Activated CD8-positive, alpha-beta memory T cell treated with anti-CD3 and anti-CD28 coated beads for 48 hours (primary cell): ENCODE data around the gene PLEKHN1.
"Not testable (repeated sequence)": the region's sequence is repeated elsewhere in the genome, so short reads cannot be mapped to it uniquely, and the experiment has no call there.

Experiments
- DNase-seq, 3 experiments: peaks; one replicate each; pipeline ENCODE4 v3.0.0-alpha.2; 2020; ENCODE audit warnings: low read depth in 2 of 3, low spot score in 2 of 3

Gene PLEKHN1

DNA sequence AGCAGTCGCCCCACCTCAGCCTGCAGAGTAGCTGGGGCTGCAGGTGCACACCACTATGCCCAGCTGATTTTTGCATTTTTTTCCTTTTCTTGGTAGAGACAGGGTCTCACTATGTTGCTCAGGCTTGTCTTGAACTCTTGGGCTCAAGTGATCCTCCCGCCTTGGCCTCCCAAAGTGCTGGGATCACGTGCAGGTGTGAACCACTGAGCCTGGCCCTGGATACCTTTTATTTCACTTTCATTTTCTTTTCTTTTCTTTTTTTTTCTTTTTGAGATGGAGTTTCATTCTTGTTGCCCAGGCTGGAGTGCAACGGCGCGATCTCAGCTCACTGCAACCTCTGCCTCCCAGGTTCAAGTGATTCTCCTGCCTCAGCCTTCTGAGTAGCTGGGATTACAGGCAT lies 25.0 kb downstream of the PLEKHN1 start:
- not testable (repeated sequence) for DNase-seq

- no peak for DNase-seq
Observed at GRCh38 chr1:991895-992294, 25.6 kb downstream of the PLEKHN1 start.

DNA sequence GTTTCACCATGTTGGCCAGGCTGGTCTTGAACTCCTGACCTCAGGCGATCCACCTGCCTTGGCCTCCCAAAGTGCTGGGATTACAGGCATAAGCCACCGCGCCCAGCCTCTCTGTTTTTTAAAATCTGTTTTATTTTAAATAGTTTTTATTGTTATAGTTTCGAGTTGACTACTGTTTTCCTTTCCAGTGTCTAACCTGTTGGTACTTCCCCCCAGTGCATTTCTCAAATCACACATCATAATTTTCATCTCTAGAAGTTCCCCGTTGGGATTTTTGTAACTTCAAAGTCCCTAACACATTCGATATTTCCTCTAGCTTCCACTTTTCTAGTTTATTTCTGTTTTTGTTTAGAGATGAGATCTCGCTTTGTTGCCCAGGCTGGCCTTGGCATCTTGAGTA lies 26.1 kb downstream of the PLEKHN1 start:
- DNase-seq: no peak

DNA sequence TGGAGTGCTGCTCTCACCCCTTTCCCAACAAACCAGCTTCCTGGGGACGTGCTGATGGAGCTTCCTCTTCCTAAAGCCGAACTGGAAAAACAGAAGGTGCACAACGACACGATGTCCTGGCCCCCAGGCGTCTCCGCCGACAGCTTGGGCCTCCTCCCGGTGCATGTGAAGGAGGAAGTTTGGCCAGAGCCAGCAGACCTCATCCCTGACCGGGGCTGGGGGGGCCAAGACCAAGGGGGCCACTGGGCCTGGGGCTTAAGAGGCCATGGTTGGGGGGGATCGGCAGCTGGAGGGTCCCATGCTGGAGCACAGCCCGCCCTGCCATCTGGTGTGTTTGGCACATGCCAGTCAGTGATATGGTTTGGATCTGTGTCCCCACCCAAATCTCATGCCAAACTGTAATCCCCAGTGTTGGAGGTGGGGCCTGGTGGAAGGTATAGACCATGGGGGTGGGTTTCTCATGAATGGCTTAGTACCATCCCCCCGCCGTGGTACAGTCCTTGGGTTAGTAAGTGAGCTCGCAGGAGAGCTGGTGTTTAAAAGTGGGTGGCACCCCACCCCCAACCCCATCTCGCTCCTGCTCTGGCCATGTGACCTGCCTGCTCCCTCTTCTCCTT lies 27.2 kb downstream of the PLEKHN1 start:
- DNase-seq: no peak

DNA sequence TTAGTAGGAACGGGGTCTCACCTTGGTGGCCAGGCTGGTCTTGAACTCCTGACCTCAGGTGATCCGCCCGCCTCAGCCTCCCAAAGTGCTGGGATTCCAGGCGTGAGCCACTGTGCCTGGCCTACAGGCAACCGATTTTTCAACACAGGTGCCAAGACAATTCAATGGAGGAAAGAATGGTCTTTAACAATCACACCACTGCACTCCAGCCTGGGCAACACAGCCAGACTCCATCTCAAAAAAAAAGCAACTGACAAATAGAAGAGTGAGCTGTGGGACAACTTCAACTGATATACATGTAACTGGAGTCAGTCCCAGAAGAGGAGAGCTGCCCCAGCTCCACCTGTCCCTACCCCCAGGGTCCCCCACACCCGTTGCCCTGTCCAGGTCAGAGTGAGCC lies 28.3 kb downstream of the PLEKHN1 start:
- DNase-seq: not testable (repeated sequence)

- DNase-seq: no peak
Observed at GRCh38 chr1:995665-996633, 29.7 kb downstream of the PLEKHN1 start.

DNA sequence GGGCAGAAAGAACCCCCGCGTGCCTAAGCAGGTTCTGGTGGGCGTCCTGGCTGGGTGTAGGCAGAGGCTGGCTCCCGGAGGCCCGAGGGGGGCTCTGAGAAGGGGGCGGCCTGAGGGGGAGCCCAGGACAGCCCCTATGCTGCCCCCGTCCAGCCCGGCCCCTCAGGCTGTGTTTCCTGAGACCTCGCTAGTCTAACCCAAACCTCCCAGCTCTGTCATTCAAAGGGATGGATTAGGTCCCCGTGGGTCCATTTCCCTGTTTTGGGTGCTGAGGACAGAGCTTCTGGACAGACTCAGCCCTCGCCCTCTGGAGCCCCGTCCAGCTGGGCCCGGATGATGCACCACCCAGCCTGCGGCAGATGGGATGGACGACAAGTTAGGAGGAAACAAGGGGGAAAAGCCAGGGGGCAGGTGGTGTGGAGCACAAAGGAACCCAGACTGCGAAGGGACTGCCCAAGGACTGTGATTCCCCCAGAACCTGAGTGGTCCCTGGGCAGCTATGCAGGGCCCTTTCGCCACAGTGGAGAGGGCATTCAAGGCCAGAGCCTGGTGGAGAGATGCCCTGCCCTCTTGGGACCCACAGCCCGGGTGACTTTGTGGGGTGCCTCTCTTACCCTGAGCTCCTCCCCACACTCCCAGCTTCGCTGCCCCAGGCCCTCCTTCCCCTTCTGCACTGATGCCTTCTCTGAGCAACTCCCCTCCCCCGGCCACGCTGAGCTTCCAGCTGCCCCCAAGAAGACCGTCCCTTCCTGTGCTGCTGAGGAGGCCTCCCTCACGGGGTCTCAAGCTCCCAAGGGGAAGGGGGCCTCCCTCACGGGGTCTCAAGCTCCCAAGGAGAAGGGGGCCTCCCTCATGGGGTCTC lies 30.8 kb downstream of the PLEKHN1 start:
- no peak for DNase-seq

- no peak for DNase-seq
Observed at GRCh38 chr1:997713-997992, 31.4 kb downstream of the PLEKHN1 start.

DNA sequence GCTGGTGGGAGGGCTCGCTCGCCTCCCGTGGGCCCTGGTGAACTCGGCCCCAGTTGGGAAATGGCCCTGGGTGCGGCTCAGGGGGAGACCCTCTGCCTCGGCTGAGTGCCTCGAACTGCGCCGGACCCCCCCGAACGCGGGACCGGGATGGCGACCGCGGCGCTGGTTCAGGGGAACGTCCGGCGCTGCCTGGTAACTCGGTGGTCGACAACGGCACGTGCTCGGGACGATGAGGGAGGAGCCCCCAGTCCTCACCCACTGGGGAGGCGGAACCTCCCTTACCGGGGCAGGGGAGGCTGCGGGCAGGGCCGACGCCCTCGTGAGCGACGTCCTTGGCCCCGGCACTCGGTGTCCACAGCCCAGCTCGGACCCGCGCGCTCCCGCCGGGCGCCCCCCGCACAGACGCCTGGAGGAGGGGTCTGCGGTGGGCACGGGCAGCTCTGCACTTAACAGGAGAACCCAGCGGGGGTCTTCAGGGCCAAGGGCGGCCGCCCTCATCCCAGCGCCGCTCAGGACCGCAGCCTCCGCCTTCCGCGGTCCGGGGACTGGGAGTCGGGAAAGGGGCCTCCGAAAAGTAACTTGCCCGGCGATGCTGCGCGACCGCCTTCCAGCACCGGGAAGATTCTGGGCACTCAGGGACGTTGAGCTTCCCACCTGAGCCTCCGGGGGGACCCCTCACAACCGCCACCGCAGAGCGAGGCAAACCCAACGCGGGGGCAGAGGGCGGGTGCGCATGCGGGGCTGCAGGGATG lies 31.9 kb downstream of the PLEKHN1 start:
- no peak for DNase-seq

DNA sequence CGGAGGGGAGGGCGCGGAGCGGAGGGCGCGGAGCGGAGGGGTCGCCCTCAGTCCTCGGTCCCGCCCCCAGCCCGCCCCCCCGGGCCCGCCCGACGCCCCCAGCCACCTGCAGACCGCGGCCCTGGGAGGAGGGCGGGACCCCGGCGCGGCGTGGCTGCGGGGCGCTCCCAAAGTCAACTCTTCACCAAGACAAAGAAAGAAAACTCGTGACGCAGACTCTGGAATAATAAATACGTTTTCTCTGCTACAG lies 32.4 kb downstream of the PLEKHN1 start:
- no peak for DNase-seq

DNA sequence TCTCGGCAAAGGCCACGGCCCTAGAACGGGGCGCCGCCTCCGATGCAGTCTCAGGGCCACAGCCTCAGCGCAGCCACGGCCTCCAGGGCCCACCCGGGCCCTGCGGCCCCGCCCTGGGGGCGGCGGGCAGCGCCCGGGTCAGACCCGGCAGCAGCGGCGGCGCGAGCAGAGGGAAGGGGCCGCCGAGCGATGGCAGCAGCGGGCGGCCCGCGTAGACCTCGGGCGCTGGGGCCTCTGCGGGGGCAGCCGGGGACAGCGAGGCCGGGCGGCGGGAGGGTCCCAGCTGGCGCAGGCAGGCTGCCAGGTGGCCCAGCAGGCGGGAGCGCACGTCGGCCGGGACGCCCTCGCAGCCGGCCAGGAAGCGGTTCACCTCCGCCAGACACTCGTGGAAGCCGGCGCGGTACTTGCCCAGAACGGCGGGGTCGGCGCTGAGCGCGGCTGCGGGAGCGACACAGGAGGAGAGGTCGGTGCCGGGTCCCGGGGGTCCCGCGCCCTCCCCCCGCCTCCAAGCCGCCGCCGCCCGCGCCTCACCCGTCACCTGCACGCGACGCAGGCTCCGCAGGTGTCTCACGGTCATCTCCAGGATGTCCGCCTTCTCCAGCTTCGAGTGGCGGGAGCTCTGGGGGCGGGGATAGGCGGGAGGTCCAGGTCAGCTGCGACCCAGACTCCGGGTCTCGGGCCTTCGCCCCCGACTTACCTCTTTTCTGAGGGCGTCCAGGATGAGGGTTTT lies 32.9 kb downstream of the PLEKHN1 start:
- DNase-seq: no peak

- no peak for DNase-seq
Observed at GRCh38 chr1:999725-1000356, 33.6 kb downstream of the PLEKHN1 start, which contains the start of gene HES4. TSS of gene HES4 (minus strand) at chr1:1000097. CDS start at chr1:999973, 124 bp downstream.

GRCh38 chr1:1000357-1001056 lies 34.2 kb downstream of the PLEKHN1 start:
- peak in 1 of 3 experiments; percentile 66 for DNase-seq

GRCh38 chr1:1001057-1001783 lies 34.9 kb downstream of the PLEKHN1 start:
- DNase-seq: no peak

DNA sequence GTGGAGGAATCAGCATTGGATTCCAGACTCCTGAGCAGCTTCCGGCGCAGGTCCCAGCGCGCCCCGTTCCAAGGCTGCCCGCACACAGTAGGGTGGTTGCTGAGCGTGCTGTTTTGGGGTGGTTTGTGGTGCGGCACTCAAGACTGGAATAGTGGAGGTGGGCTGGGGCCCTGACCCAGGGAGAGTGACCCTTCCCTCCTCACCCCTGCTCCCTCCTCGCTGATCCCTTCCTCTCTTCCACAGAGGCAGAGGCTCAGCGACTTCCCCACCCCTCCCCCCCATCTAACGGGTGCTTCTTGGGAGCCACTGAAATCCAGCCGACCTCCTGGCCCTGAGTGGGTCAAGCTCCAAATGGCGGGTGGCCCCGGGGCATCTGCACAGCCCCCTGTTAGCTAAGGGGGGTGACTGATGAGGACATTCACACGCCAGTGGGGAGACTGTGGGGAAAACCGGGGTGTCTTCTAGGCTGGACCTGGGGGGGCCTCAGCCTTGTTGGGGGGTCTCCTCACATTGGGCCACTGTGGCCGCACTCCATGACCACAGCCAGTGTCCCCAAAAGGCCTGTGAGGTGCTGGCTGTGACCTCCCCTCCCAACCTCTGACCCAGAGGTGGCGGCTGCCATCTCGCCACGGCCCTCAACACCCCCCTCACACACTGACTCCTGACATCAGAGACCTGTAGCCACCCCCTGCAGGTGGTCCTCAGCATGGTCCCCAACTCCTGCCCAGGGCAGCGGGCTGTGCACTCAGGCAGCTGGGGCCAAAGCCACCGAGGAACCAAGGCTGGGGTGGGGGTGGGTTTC lies 37.5 kb downstream of the PLEKHN1 start:
- no peak for DNase-seq

DNA sequence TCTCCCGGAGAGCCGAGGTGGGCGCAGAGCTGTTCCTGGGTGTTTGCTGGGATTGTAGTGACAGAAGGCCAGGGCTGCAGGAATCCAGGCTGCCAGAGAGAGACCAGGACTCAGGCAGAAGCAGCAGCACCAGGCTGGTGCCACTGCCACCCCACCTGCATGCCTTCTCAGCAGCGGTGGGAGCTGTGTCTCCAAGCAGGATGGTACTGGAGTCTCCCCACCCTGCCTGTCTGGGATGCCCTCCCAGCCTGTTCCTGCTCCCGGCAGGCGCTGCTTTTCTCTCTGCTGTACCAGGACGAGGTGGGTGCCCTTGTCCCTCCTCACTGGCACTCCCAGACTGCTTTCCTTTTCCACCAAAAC lies 38.1 kb downstream of the PLEKHN1 start:
- no peak for DNase-seq

GRCh38 chr1:1004780-1005697 lies 38.8 kb downstream of the PLEKHN1 start:
- DNase-seq: no peak
